Measurements from ENCODE around the gene SGCD.

The SGCD gene

GRCh38 chr5:156687514-156687913 lies 360.6 kb downstream of the SGCD start:
- no peak for DNase-seq (ENCODE audit: low read depth in 2 of 2)

GRCh38 chr5:156691572-156691971 lies 364.6 kb downstream of the SGCD start:
- DNase-seq (ENCODE audit: low read depth in 2 of 2), result no peak

GRCh38 chr5:156693113-156693512 lies 366.1 kb downstream of the SGCD start:
- no peak for DNase-seq (ENCODE audit: low read depth in 2 of 2)

GRCh38 chr5:156694598-156694997 lies 367.6 kb downstream of the SGCD start:
- no peak for DNase-seq (ENCODE audit: low read depth in 2 of 2)

DNA sequence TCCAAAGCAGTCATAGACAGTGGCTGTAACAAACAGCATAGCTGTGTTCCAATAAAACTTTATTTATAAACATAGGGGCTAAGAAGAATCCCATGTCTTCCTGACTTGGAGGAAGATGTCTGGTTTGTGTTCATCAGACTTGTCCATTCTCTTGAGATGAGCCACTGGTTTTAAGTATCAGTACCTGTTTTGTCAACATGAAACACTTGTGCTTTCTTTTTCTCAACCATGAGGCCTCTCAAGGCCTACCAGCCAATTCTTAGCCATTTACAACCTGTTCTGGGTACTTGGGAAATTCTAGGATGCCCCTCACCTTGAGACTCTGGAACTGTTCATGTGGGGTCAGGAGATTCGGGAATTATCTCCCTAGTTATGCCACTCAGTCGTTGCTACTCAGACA lies 368.8 kb downstream of the SGCD start:
- DNase-seq (ENCODE audit: low read depth in 2 of 2), result no peak

- DNase-seq (ENCODE audit: low read depth in 2 of 2), result no peak
Observed at GRCh38 chr5:156698323-156698722, 371.4 kb downstream of the SGCD start.

DNA sequence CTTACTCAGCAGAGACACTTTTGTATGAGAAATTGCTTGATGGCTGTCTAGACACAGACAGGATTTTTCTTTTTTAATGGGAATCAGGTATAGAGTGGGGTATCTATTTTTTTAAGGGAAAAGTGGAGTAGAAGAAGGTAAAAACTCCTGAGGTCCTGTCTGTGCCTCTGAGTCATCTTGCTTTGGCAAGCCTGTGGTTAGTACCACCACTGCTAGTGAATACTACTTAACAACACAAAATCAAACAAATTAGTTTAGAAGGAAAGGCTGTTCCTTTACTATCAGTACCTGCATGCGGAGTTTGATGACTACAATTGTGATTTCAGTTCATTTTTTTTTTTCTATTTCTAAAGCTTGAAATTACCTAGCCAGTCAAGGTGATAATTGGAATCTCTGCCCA lies 372.2 kb downstream of the SGCD start:
- DNase-seq (ENCODE audit: low read depth in 2 of 2), result no peak

- no peak for DNase-seq (ENCODE audit: low read depth in 2 of 2)
Observed at GRCh38 chr5:156704139-156704538, 377.2 kb downstream of the SGCD start.

DNA sequence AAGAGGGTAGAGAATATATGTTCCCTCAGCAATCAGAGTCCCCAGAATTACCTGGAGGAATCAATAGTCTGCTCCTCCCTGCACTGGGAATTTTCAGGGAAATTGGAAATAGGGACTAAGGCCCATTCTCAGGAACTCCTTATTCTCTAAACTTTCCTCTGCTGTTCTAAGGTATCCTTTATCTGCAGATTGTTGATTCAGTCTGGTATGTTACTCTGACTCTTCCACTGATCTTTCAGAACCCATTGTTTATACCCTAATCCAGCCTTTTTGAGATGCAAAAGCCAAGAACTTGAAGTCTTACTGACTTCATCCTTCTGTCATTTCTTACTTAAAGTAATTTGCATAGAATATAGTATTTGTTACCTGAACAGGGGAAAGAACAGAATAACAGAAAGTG lies 379.7 kb downstream of the SGCD start:
- DNase-seq (ENCODE audit: low read depth in 2 of 2), result no peak

DNA sequence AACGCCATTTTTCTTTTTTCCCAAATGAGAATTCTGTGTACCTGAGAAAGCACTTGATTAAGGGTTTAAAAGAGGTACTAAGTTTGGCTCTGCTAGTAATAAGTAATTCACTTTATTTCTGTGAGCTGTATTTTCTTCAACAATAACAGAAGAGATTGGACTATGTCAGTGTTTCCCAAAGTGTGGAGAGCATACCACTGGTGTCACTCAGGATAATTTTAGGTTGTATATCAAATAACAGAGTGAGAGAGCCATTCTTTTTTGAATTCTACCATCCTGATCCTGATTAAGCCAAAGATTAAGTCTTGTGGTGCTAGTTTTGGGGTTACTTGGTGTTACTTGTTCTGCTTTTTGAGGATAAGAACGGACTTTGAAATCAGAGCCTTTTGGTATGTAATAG lies 380.8 kb downstream of the SGCD start:
- no peak for DNase-seq (ENCODE audit: low read depth in 2 of 2)

- no peak for DNase-seq (ENCODE audit: low read depth in 2 of 2)
Observed at GRCh38 chr5:156715287-156715686, 388.3 kb downstream of the SGCD start.

DNA sequence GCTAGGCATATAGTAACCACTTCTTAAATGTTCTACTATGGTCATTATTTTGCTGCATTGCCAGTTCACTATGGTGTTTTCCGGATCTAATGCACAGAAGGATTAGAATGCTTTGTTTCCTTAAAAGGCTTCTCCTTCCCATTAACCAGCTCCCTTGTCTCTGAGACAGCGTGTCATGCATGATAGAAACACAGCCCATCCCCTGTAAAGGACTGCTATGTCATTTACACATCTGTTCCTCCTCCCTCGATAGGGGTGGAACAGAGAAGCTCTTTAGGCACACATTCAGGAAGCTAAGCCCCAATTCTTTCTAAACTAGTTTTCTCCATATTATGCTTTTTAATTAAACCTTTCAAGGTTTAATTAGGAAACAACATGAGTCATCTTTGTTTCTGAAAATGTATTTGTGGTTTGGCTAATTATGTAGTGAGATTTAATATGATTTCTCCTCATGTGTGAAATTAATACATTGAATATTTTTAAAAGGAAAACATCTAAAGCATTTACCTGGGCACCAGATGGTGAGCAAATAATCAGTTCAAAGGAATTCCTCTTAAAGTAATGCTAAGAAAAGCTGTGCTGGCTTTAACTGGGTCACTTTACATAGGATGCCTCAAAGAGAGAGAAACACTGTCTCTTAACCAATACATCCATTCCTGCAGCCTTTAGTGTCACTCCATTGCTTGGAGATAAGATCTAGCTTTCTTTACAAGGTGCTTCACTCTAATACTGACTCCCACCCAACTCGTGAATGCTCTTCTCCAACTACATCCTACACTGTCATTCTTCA lies 389.8 kb downstream of the SGCD start:
- no peak for DNase-seq (ENCODE audit: low read depth in 2 of 2)

GRCh38 chr5:156718985-156719384 lies 392.0 kb downstream of the SGCD start:
- DNase-seq (ENCODE audit: low read depth in 2 of 2), result no peak

GRCh38 chr5:156722358-156722757 lies 395.4 kb downstream of the SGCD start:
- DNase-seq (ENCODE audit: low read depth in 2 of 2), result no peak

DNA sequence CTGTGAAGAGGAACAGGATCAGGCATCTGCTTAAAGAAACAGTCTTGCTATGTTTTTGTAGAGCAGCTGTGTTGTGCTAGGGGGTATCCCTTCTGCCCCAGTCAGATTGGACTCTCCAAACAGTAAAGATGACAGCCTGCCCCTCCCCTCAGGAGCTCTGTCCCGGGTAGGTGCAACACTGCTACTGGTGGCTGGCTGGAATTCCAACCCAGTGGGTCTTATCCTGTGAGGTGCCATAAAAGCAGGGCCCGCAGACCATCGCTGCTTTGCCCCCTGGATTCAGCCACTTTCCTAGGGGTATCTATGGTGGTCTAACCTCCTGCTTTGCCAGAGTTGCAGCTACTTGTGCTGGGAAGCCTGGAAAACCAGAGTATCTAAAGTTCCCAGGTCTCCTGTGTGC lies 408.5 kb downstream of the SGCD start:
- DNase-seq (ENCODE audit: low read depth in 2 of 2), result no peak

GRCh38 chr5:156741516-156741915 lies 414.6 kb downstream of the SGCD start:
- DNase-seq (ENCODE audit: low read depth in 2 of 2), result no peak

- no peak for DNase-seq (ENCODE audit: low read depth in 2 of 2)
Observed at GRCh38 chr5:156753846-156754245, 426.9 kb downstream of the SGCD start.

DNA sequence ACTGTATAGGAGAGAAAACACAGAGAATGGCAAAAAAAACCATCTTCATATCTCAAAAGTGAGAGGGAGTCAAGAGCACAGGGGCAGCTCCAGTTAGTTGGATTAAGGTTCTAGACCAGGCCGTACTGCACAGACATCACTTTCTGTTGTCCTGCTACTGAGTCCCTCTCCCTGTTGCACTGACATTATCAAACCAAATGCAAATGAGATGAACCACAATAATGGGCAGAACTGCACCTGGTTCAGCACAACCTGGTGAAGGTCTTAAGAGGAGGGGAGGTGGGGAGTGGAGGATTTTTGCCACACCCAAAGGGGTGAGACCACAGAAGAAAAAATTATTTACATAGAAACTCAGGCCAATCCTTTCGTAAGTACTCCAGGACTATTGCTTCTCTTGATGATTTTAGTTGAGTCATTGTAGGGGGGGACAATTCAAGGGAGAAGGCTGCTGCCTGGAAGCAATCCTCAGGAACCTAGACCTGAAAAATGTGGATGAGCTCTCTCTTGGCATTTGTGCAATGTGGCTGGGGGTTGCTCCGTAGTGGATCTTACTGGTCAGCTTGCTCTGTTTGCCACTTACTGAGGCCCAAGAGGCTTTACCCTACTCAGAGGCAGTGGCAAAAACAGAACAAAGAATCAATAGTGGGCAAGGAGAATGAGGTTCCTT lies 428.6 kb downstream of the SGCD start:
- DNase-seq (ENCODE audit: low read depth in 2 of 2), result no peak

DNA sequence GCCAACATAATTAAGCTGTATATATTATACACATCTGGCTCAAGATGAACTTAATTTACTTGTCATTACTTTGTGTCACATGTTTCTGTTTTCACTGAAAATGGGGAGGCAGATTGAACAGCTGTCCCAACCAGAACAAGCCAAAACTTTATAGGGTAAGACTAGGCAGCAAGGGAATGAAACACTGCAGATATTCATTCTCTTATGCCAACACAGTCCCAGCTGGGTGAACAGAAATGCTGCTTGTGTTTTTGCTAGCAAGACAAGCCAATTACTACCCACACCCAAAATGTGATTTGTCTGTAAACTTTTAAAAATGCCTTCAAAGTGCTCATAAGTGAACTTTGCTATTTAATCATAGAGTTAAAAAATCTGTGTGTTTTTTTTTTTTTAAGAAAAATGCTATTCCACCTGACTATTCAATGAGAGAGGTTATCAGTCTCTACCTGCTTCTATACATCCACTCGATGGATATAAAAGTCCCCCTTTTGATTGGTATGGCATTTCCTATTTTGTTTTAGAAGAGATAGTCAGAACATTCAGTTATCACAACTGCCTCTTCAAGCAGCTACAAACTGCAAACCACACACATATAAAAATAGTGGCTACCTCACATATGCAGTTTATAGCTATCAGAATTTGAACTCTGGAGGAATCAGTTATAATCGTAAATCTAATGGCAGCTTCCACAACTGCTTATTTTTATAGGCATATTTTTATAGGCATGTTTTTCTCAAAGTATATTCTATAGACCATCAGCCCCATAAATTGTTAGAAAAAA lies 431.2 kb downstream of the SGCD start:
- DNase-seq (ENCODE audit: low read depth in 2 of 2), result no peak

DNA sequence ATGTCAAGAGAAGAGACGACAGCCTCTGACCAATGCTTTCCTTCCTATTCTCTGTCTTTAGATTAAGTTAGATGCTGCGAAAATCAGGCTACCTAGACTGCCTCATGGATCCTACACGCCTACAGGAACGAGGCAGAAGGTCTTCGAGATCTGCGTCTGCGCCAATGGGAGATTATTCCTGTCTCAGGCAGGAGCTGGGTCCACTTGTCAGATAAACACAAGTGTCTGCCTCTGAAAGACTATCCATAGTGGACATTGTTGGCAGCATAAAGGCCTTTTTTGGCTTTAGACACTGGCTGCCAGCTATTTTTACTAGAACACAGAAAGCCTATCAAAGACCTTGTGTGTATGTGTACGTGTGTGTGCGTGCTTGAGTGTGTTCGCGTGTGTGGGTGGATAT lies 432.2 kb downstream of the SGCD start:
- DNase-seq (ENCODE audit: low read depth in 2 of 2), result no peak

GRCh38 chr5:156762771-156763170 lies 435.8 kb downstream of the SGCD start:
- no peak for DNase-seq (ENCODE audit: low read depth in 2 of 2)

DNA sequence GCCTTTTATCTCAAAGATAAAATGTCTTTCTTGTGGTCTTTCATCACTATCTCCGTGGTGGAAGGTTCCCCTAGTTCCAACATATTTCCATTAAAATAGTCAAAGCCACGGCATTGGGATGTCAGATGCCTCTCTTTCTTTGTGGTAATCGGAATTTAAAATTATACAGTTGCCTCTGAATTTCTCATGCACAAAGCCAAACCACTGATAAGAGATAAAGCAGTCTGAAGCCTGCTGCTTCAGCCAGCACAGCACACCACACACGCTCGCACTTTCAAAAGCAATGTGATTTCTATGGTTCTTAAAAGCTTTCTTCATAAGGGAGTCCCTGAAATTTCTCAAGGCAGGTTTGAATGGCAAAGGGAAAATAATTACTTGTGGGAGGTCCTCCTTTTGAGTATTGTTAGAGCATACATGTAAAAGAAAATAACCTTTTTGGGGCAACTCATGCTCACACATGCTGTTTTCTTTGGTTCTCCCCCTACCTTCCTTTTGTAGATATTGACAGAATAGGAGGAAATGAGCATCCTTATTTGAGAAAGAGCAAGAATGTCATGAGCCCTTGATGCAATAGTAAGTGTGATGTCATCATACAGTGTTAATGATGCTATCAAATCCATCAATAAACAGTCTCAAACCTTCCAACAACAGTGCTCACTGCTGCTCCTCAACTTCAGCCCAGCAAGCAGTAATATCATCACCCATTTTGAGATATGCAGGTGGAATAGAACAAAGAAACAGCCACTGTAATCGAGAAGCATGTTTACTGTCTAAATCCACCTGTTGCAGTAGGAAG lies 437.4 kb downstream of the SGCD start:
- DNase-seq (ENCODE audit: low read depth in 2 of 2), result no peak

All from activated CD8-positive, alpha-beta memory T cell treated with anti-CD3 and anti-CD28 coated beads for 4 hours (primary cell).